Vagina (tissue), 2 donors: Measurements from ENCODE around the gene ANAPC1. TPM values are rescaled to one million over a fixed set of nuclear protein-coding genes. Genes with fewer than 3 reads are reported as not detected.
"Not testable (repeated sequence)": the region's sequence is repeated elsewhere in the genome, so short reads cannot be mapped to it uniquely, and the experiment has no call there.

Experiments used
- DNase-seq, 2 donors: peaks; one replicate each; pipeline ENCODE4 v3.0.0-alpha.2; 2017; ENCODE audit errors: extremely low spot score in 2 of 2
- H3K27ac ChIP-seq: fragments of 200-600 bp; sonication (generic); one replicate; pipeline ENCODE4 v1.5.1; 2019
- H3K27me3 ChIP-seq: fragments of 200-600 bp; sonication (generic); one replicate; pipeline ENCODE4 v1.5.1; 2019
- H3K36me3 ChIP-seq, 2 donors: fragments of 200-600 bp; sonication (generic); one replicate each; pipeline ENCODE4 v1.5.1; 2017 to 2019
- H3K4me1 ChIP-seq: fragments of 200-600 bp; sonication (generic); one replicate; pipeline ENCODE4 v1.5.1; 2019
- H3K4me3 ChIP-seq, 2 donors: fragments of 200-600 bp; sonication (generic); 1 replicate in 1 of 2; 2 replicates in 1 of 2; pipeline ENCODE4 v1.5.1; 2016 to 2019
- H3K9me3 ChIP-seq: fragments of 200-600 bp; sonication (generic); one replicate; pipeline ENCODE4 v1.5.1; 2019
- CTCF ChIP-seq, 3 experiments: fragments of 450-650 bp in 2 of 3; fragments of 200-600 bp in 1 of 3; sonication (generic) in 1 of 3; IDR thresholded peaks; one replicate each; pipeline ENCODE4 v1.5.1; 2017 to 2019; ENCODE audit warnings: antibody characterized with exemption in 3 of 3, mild to moderate bottlenecking in 2 of 3, moderate library complexity in 2 of 3
- intact Hi-C: fragments of 100-400 bp; cut with DNase I; formaldehyde crosslinking; loops from one replicate; pipeline ENCODE4 v1.15.1; 2023
- total RNA-seq: library from RNA; depleted of rRNA; stranded (reverse); fragments of >200 nt; gene quantifications from one replicate; pipeline ENCODE4 v1.2.3, GENCODE V29; 2016

The ANAPC1 gene
- total RNA-seq, 1 donor from 2014 or later = 36.3 TPM

GRCh38 chr2:111764151-111764550 lies 119.8 kb downstream of the ANAPC1 start:
- H3K4me1 ChIP-seq, H3K4me3 ChIP-seq, H3K27ac ChIP-seq, intact Hi-C loops, H3K36me3 ChIP-seq, H3K27me3 ChIP-seq, H3K9me3 ChIP-seq: not testable (repeated sequence)
- DNase-seq = peak in 1 of 2 donors; percentile 49

- H3K27ac ChIP-seq, H3K4me3 ChIP-seq, H3K4me1 ChIP-seq, H3K27me3 ChIP-seq, H3K36me3 ChIP-seq, H3K9me3 ChIP-seq, intact Hi-C loops: not testable (repeated sequence)
- peak in 1 of 2 donors; percentile 7 for DNase-seq
These were observed 123.2 kb downstream of the ANAPC1 start for GRCh38 chr2:111760697-111761284.

- H3K4me1 ChIP-seq, DNase-seq, H3K9me3 ChIP-seq, H3K27me3 ChIP-seq, H3K36me3 ChIP-seq, intact Hi-C loops, H3K4me3 ChIP-seq, H3K27ac ChIP-seq: not testable (repeated sequence)
These were observed 131.5 kb downstream of the ANAPC1 start for GRCh38 chr2:111752533-111752932.

GRCh38 chr2:111750641-111751040 lies 133.4 kb downstream of the ANAPC1 start:
- H3K27me3 ChIP-seq, H3K9me3 ChIP-seq, intact Hi-C loops, DNase-seq, H3K27ac ChIP-seq, H3K36me3 ChIP-seq, H3K4me1 ChIP-seq, H3K4me3 ChIP-seq: not testable (repeated sequence)

- H3K36me3 ChIP-seq, H3K27me3 ChIP-seq, H3K27ac ChIP-seq, H3K4me3 ChIP-seq, H3K4me1 ChIP-seq, intact Hi-C loops, H3K9me3 ChIP-seq: not testable (repeated sequence)
- peak in 1 of 2 donors; percentile 55 for DNase-seq
These were observed 135.6 kb downstream of the ANAPC1 start for GRCh38 chr2:111748429-111748828.

GRCh38 chr2:111747410-111748115 lies 136.4 kb downstream of the ANAPC1 start:
- peak in 1 of 2 donors; percentile 4 for DNase-seq
- H3K4me1 ChIP-seq, H3K9me3 ChIP-seq, H3K36me3 ChIP-seq, H3K4me3 ChIP-seq, H3K27me3 ChIP-seq, H3K27ac ChIP-seq, intact Hi-C loops: not testable (repeated sequence)
- peak in 1 of 3 experiments; percentile 41 for TF ChIP-seq CTCF (IDR thresholded peaks at IDR 0.05)

- H3K27ac ChIP-seq, H3K36me3 ChIP-seq, H3K4me1 ChIP-seq, intact Hi-C loops, H3K27me3 ChIP-seq, H3K9me3 ChIP-seq, H3K4me3 ChIP-seq: not testable (repeated sequence)
- DNase-seq = peak in 1 of 2 donors; percentile 43
These were observed 139.2 kb downstream of the ANAPC1 start for GRCh38 chr2:111744751-111745150.

- intact Hi-C loops, H3K4me1 ChIP-seq, DNase-seq, H3K27me3 ChIP-seq, H3K36me3 ChIP-seq, H3K4me3 ChIP-seq, H3K27ac ChIP-seq, H3K9me3 ChIP-seq: not testable (repeated sequence)
These were observed 142.5 kb downstream of the ANAPC1 start for GRCh38 chr2:111741517-111741916.
